Cardiac septum (tissue), 1 donor: ENCODE results near the gene AVPR1B. TPM values are rescaled to one million over a fixed set of nuclear protein-coding genes. Genes with fewer than 3 reads are reported as not detected.

Experiments
- DNase-seq: peaks from one replicate; pipeline ENCODE4 v3.0.0-alpha.2; 2020; ENCODE audit warnings: low spot score
- intact Hi-C: fragments of 100-400 bp; cut with DNase I; formaldehyde crosslinking; loops from one replicate; pipeline ENCODE4 v1.14.0; 2022
- total RNA-seq: library from RNA; stranded (reverse); fragmentation: NEBNext Ultra II Directional; extraction: Animal tissue kit (Norgen Biotek cat#: 25700); gene quantifications from one replicate; pipeline ENCODE4 v1.2.1, GENCODE V29; 2021
- donor health status: DM: no; HTN: no; CAD: no.

The AVPR1B gene
- total RNA-seq, 1 donor from 2014 or later, result not detected

DNA sequence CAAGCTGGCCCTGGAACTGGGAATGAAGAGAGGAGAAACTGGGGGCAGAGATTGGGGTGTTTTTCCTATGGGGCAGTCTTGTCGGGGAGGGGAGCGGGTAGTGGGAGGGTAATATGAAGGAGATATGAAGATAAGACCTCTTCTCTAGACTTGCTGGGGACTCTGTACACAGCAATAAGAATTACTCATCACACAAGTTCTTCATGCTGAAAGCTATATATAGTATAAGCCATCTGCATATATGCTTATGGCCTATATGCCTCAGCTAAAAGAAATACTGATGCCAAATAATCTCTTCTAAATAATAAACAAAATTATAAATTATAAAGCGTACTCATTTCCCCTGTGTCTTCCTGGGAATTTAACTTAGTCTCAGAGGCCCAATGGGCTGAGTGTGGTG lies 56.3 kb downstream of the AVPR1B start:
- DNase-seq, result no peak
- intact Hi-C loops, result no loop called here

Other genes with a start within 250 kb of the AVPR1B start
- gene SLC26A9, start 173.9 kb downstream of the AVPR1B start, total RNA-seq, result 9.8 TPM
- gene RAB7B, start 114.0 kb downstream of the AVPR1B start, total RNA-seq, result 2.1 TPM
- not detected for gene CTSE, start 93.5 kb downstream of the AVPR1B start, total RNA-seq
- 0.24 TPM for gene RHEX, start 64.2 kb downstream of the AVPR1B start, total RNA-seq
- gene FAM72A, start 85.5 kb upstream of the AVPR1B start, total RNA-seq, result 0.35 TPM
- gene SRGAP2, start 86.2 kb upstream of the AVPR1B start, total RNA-seq, result 15.0 TPM